Fibroblast of skin of scalp (primary cell): ENCODE data around the gene CMA1. TPM values are rescaled to one million over a fixed set of nuclear protein-coding genes. Genes with fewer than 3 reads are reported as not detected.
"Not testable (repeated sequence)": the region's sequence is repeated elsewhere in the genome, so short reads cannot be mapped to it uniquely, and the experiment has no call there.

ENCODE experiments used
- DNase-seq: peaks from one replicate; pipeline ENCODE4 v3.0.0-alpha.2; 2013
- polyA plus RNA-seq, 2 experiments: library from polyadenylated mRNA; unstranded; fragments of 120-200 nt; gene quantifications; one replicate each; pipeline ENCODE4 v1.2.1, GENCODE V29; 2013; ENCODE audit not compliant: insufficient read length in 2 of 2

Gene CMA1
- polyA plus RNA-seq (2013, experiment 1 of 2; ENCODE audit: insufficient read length): not detected
- polyA plus RNA-seq (2013, experiment 2 of 2; ENCODE audit: insufficient read length): not detected

- DNase-seq: no peak
Measured at GRCh38 chr14:24508155-24508840, at the start of gene CMA1. CMA1 (minus strand) TSS chr14:24508265; CDS start chr14:24508235, 30 bp downstream.

- DNase-seq: no peak
Measured at GRCh38 chr14:24556756-24557155, 48.7 kb upstream of the CMA1 start.

GRCh38 chr14:24549064-24549463, 41.0 kb upstream of the CMA1 start:
- not testable (repeated sequence) for DNase-seq

DNA sequence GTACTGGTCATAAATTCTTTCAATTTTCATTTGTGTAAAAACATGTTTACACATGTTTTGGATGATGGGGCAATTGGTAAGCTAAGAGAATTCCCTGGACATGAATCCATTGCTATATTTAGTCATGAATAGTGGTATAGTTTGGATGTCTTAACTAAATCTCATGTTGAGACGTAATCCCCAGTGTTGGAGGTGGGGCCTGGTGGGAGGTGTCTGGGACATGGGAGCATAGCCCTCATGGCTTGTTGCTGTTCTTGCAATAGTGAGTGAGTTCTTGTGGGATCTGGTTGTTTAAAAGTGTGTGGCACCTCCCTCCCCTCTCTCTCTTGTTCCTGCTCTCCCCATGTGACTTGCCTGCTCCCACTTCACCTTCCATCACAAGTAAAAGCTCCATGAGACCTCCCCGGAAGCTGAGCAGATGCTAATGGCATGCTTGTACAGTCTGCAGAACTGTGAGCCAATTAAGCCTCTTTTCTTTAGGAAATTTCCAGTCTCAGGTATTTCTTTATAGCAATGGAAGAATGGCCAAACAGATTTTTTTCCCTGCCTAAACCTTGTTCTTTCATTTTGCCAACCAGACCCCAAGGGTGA, 34.4 kb upstream of the CMA1 start:
- no peak for DNase-seq

GRCh38 chr14:24535737-24536136, 27.7 kb upstream of the CMA1 start:
- DNase-seq: no peak

GRCh38 chr14:24534286-24534685, 26.2 kb upstream of the CMA1 start:
- no peak for DNase-seq

GRCh38 chr14:24525877-24526620, 18.0 kb upstream of the CMA1 start:
- not testable (repeated sequence) for DNase-seq

GRCh38 chr14:24518851-24519250, 10.8 kb upstream of the CMA1 start:
- no peak for DNase-seq

DNA sequence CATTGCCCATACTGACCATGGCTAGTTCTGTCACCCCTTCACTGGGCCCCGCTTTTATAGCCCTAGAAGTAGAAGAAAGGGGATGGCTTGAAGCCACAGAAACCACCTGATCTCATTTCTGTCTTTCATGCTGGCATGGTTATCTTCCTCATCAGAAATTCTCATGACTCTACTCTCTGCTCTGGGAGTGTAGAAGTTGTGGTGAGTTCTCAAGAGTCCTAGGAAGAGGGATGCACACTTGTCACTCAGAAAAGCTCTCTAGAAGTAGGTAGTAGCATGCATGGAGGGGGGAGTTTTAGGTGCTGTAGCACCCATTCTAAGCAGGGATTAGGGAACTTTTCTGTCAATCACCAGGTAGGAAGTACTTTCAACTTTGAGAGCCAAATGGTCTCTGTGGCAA, 6.1 kb upstream of the CMA1 start:
- DNase-seq: no peak

DNA sequence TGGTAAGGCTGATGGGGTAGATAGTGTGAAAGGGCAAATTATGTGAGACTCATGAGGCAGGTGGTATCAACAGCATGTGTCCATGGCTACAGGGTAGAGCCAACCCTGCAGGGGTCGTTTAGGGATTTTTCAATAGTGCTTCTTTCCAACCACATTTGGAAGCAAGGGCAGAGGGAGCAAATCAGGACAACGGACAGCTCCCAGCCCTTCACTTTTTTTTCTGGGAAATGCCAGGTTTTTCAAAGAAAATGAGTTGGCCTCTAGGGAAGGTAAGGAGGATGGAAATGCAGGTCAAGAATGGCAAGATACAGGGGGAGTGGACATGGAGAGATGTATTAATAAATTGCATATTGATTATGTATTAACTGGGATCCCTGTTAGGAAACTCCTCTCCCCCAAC, 4.9 kb upstream of the CMA1 start:
- no peak for DNase-seq

GRCh38 chr14:24506443-24506842, 1.6 kb downstream of the CMA1 start:
- no peak for DNase-seq

DNA sequence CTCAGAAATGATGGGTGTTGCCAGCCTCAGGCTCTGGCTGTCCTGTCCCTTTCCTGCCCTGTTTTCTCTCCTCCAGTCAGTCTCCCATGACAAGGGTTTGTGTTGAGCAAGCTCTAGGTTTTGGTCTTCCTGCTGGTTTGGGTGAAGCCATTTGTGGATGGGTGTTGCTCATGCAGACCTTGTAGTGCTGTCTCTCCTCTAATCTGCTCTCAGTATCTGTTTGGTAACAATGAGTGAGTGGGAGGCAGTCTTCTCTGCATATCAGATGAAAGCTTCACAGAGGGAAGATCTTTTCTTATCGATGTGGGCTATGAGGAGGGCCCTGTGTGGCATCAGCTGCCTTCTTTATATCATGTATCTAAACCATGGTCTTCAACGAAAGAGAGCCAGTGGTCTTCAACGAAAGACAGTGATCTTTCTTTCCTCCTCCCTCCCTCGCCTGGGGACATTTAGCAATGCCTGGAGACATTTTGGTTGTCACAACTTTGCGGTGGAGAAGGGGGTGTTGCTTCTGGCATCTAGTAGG, 3.6 kb downstream of the CMA1 start:
- DNase-seq: no peak

- DNase-seq: not testable (repeated sequence)
Measured at GRCh38 chr14:24491586-24492408, 16.3 kb downstream of the CMA1 start.

DNA sequence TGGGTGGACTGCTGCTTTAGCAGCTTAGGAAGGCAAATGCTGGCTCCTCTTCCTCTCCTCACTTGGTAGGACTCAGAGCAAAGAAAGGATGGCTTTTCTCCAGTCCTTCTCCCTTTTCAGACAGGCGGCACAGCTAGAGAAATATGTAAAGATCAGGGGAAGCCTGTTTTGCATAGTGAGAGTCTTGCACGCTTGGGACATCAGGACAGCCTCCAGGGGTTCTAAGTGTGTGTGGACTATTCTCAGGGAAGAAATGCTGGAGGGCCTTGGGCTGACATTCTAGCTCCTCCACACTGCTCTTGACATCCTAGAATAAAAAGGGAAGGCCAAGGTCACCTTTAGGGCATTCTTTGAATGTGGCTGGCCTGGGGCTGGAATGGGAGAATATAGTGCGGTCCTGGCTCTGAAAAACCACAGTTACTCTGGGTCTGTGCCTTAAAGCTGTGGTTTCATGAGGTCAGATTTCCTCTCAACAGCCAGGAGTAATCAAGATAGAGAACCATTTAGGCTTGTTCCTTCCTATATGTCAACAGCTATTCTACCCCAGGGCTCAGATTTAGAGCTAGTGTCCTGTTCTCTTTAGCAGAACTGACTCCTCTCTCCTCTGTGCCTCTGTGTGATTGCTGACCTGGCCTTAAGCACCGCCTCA, 24.3 kb downstream of the CMA1 start:
- DNase-seq: peak; percentile 6

DNA sequence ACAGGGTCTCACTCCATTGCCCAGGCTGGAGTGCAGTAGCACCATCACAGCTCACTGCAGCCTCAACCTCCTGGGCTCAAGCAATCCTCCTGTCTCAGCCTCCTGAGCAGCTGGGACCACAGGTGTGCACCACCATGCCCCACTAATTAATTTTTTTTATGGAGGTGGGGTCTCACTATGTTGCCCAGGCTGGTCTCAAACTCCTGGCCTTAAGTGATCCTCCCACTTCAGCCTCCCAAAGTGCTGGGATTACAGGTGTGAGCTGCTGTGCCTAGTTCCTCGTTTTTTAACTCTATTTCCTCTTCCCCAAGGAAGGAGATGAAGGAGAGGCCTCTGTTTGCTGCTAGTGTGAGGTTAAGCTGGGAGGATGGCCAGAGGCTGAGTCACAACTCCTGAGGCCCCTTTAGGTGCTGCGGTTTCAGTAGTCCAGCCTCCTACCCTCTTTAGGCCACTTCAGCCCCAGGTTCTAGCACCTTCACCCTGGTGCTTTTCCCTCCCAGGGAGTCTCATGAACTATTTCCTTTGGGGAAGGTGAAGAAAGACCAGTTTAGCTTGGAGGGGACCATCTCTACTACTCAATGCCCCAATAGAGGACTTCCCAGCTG, 25.3 kb downstream of the CMA1 start:
- not testable (repeated sequence) for DNase-seq

GRCh38 chr14:24481622-24482324, 26.3 kb downstream of the CMA1 start:
- peak; percentile 2 for DNase-seq

DNA sequence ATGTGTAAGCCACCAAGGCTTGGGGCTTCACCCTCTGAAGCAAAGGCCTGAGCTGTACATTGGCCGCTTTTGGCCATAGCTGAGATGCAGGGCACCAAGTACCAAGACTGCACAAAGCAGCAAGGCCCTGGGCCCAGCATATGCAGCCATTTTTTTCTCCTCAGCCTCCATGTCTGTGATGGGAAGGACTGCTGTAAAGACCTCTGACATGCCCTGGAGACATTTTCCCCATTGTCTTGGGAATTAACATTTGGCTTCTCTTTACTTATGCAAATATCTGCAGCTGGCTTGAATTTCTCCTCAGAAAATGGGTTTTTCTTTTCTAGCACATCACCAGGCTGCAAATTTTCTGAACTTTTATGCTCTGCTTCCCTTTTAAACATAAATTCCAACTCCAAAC, 28.1 kb downstream of the CMA1 start:
- not testable (repeated sequence) for DNase-seq

- no peak for DNase-seq
Measured at GRCh38 chr14:24475261-24475660, 32.8 kb downstream of the CMA1 start.

DNA sequence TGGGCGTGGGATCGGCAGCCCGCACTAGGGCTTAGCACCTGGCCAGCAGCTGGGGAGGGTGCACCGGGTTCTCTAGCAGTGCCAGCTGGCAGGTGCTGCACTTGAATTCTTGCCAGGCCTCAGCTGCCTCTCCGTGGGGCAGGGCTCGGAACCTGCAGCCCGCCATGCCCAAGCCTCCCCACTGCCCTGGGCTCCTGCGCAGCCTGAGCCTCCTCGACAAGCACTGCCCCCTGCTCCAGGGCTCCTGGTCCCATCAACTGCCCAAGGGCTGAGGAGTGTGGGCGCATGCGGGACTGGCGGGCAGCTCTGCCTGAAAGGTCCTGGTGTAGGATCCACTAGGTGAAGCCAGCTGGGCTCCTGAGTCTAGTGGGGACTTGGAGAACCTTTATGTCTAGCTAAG, 34.9 kb downstream of the CMA1 start:
- DNase-seq: no peak

DNA sequence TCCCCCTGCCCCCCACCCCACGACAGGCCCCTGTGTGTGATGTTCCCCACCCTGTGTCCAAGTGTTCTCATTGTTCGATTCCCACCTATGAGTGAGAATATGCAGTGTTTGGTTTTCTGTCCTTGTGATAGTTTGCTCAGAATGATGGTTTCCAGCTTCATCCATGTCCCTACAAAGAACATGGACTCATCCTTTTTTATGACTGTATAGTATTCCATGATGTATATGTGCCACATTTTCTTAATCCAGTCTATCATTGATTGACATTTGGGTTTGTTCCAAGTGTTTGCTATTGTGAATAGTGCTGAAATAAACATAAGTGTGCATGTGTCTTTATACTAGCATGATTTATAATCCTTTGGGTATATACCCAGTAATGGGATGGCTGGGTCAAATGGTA, 37.6 kb downstream of the CMA1 start:
- DNase-seq: not testable (repeated sequence)

- no peak for DNase-seq
Measured at GRCh38 chr14:24465805-24466204, 42.3 kb downstream of the CMA1 start.
